Stimulated activated CD8-positive, alpha-beta memory T cell treated with anti-CD3 and anti-CD28 coated beads, Interleukin-2, amount 100 ng/mL, for 1 hour (primary cell): Measurements from ENCODE around the gene SGIP1.
A peak's percentile ranks its signal among the peaks of the same experiment; 100 is the strongest.
"Not testable (repeated sequence)": the region's sequence is repeated elsewhere in the genome, so short reads cannot be mapped to it uniquely, and the experiment has no call there.

ENCODE experiments used
- DNase-seq, 2 donors: peaks; one replicate each; pipeline ENCODE4 v3.0.0-alpha.2; 2020; ENCODE audit warnings: low read depth in 2 of 2

SGIP1 gene

DNA sequence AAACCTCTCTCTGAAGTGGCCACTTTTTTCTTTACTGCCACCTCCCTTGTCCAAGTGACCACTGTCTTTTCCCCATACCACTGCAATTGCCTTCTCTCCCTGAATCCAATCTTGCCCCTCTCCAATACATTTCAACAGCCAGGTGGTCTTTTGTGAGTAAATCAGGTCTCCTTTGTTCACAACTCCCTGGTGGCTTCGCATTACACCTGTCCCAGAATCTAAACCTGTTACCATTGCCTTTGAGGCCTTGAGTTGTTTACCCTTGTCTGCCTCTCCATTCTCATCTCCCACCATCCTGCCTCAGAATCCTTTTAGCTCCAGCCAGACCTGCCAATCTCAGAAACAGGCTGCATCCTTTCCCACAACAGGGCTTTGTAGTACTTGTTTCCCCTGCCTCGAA is 196.5 kb downstream of the SGIP1 start:
- no peak for DNase-seq

- DNase-seq, result no peak
Observed at GRCh38 chr1:66731170-66731865, 197.4 kb downstream of the SGIP1 start.

GRCh38 chr1:66732407-66733166 is 198.6 kb downstream of the SGIP1 start:
- DNase-seq, result no peak

- DNase-seq, result no peak
Observed at GRCh38 chr1:66733348-66734017, 199.5 kb downstream of the SGIP1 start.

DNA sequence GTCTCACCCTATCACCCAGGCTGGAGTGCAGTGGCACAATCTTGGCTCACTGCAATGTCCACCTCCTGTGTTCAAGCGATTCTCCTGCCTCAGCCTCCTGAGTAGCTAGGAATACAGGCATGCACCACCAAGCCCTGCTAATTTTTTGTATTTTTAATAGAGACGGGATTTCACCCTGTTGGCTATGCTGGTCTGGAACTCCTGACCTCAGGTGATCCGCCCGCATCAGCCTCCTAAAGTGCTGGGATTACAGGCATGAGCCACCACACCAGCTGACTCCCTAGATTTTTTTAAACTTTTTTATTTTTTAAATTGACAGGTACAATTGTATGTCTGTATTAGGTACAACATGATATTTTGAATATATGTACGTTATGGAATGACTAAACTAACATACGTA is 200.6 kb downstream of the SGIP1 start:
- not testable (repeated sequence) for DNase-seq

- no peak for DNase-seq
Observed at GRCh38 chr1:66737836-66738235, 203.9 kb downstream of the SGIP1 start.

GRCh38 chr1:66739401-66740157 is 205.6 kb downstream of the SGIP1 start:
- no peak for DNase-seq

GRCh38 chr1:66745451-66745850 is 211.5 kb downstream of the SGIP1 start:
- no peak for DNase-seq

DNA sequence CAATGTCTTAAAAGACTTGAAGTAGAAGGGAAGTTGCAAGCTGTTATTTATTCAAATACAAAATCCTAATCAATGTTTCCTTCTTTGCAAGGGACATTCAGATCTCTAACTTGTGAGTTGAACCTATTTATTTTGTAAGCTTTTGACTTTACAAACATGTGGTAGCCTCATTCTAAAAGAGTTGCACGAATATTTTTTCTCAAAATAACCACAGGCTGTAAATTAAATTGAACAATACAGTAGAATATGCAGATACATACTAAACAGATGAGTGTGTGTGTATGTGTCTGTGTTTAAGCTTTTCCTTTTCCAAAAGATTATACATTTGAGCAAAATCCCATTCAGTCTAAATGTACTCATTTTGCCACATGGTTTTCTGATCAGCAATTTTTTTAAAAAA is 213.5 kb downstream of the SGIP1 start:
- no peak for DNase-seq

DNA sequence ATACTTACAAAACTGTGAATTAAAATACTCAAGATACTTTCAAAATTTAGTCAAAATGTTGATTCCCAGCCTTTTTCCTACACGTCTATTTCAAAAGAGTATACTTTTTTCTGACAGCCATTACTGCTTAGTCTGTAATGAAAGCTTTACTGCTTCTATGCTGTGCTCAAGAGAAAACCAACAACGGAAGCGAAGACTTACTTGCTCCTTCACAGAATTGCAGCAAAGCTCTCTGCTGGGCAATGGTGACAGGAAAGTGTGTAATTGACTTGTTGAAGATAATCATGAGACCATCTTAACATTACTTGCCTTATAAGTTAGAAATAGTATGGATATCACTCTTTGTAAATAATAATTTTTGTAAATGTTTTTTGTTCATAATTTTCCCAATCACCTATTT is 216.6 kb downstream of the SGIP1 start:
- DNase-seq, result no peak

GRCh38 chr1:66751160-66751559 is 217.2 kb downstream of the SGIP1 start:
- DNase-seq, result no peak

DNA sequence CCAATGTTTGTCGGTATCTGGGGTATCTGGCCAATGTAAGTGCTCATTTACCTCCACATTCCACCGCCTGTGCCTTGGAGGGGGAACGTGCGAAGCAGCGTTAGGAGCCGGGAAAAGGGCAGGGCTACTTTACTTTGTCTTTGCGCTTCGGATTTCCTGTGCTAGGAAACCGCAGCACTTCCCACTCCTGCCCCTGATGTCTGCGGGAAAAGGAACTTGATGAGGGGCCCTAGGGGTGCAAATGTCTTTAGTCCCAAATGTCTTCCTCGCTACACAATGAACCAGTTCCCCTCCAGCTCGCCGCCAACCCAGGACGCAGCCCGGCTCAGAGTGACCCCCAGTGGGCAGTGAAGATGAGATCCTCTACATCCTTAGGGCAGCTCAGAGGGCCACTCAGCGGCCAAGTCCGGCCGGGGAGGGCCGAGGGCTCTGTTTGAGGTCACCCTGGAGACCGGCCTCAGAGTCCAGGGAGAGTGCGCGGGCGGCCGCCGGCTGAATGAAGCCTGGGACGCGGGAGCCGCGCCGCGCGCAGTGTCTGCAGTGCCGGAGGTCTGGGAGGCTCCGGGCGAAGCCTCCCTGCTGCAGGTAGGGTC is 218.1 kb downstream of the SGIP1 start, which contains the start of gene DYNLT5:
Gene DYNLT5, plus strand, starts transcription at position 460 of the 593 bp plus-strand sequence. CDS start 2,200 bp downstream, outside the sequence.
- DNase-seq, result no peak

GRCh38 chr1:66752671-66753371 is 218.9 kb downstream of the SGIP1 start:
- no peak for DNase-seq

DNA sequence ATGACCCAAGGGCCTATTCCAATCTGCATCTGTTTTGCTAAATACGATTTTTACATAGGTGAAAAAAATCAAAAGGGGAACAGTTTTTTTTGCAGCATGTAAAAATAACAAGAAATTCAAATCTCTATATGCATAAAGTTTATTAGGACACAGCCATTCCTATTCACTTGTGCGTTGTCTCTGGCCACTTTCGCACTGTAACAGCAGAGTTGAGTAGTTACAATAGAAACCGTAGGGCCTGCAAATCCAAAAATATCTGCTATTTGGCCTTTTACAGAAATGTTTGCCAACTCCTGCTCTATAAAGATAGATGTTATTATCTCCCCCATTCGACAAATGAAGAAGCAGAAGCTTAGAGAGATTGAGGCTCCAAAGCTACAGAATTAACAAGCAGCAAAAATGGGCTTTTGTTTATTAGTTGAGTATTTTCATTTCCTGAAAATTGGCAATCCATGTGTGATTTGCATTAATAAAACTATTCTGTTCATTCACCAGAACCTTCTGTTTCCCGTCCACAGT is 223.8 kb downstream of the SGIP1 start:
- DNase-seq, result no peak

- DNase-seq, result no peak
Observed at GRCh38 chr1:66758241-66758755, 224.3 kb downstream of the SGIP1 start.

GRCh38 chr1:66760506-66760905 is 226.6 kb downstream of the SGIP1 start:
- DNase-seq, result no peak

DNA sequence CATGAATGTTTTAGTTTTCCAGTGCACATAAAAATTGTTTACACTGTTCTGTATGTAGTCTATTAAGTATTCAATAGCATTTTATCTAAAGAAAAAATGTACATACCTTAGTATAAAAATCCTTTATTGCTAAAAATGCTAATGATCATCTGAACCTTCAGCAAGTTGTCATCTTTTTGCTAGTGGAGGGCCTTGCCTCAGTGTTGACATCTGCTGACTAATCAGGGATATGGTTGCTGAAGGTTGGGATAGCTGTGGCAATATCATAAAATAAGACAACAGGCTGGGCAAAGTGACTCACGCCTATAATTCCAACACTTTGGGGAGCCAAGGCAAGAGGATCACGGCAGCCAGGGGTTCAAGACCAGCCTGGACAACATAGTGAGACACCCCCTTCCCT is 227.3 kb downstream of the SGIP1 start:
- no peak for DNase-seq

GRCh38 chr1:66764994-66765578 is 231.1 kb downstream of the SGIP1 start:
- DNase-seq, result peak in 1 of 2 donors; percentile 21

GRCh38 chr1:66767626-66768025 is 233.7 kb downstream of the SGIP1 start:
- no peak for DNase-seq

- no peak for DNase-seq
Observed at GRCh38 chr1:66768965-66769364, 235.0 kb downstream of the SGIP1 start.
